Fibroblast of lung (primary cell): Measurements from ENCODE around the gene MAML2.

Experiments
- CTCF ChIP-seq, 2 donors: IDR thresholded peaks in 1 of 2; conservative IDR thresholded peaks in 1 of 2; 1 replicate in 1 of 2; 2 replicates in 1 of 2; pipeline ENCODE4 v1.5.1; 2011 to 2012; ENCODE audit warnings: low read length in 2 of 2, control low read depth in 1 of 2, inconsistent platforms in 1 of 2, low read depth in 1 of 2, mild to moderate bottlenecking in 1 of 2
- EZH2 ChIP-seq: IDR thresholded peaks from 2 replicates; pipeline ENCODE4 v1.5.1; 2012; ENCODE audit warnings: low read length, control low read depth, mild to moderate bottlenecking; ENCODE audit errors: missing control alignments

DNA sequence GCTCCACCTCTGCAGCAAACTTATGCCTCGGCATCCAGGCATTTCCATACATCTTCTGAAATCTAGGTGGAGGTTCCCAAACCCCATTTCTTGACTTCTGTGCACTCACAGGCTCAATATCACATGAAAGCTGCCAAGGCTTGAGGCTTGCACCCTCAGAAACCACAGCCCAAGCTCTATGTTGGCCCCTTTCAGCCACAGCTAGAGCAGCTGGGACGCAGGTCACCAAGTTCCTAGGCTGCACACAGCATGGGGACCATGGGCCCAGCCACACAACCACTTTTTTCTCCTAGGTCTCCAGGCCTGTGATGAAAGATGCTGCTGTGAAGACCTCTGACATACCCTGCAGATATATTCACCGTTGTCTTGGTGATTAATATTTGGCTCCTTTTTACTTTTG lies 394.4 kb downstream of the MAML2 start:
- no peak for TF ChIP-seq CTCF (conservative IDR thresholded peaks at IDR 0.05 in 1 of 2, IDR thresholded peaks at IDR 0.05 in 1 of 2; ENCODE audit: low read depth in 1 of 2, low read length in 2 of 2)
- no peak for TF ChIP-seq EZH2
